Measurements from ENCODE around the gene TPCN2.

The TPCN2 gene

DNA sequence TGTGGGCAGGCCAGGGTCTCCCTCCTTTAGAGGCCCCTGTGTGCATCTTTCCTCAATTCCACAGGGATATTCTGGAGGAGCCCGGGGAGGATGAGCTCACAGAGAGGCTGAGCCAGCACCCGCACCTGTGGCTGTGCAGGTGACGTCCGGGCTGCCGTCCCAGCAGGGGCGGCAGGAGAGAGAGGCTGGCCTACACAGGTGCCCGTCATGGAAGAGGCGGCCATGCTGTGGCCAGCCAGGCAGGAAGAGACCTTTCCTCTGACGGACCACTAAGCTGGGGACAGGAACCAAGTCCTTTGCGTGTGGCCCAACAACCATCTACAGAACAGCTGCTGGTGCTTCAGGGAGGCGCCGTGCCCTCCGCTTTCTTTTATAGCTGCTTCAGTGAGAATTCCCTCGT, 39.1 kb downstream of the TPCN2 start:
- Histone ChIP-seq H2AFZ (ENCODE audit: low read depth, low read length) (no peak overlapping the region), H4K20me1 (ENCODE audit: insufficient read depth, low read length) (peaks cover 6% of the 10 kb centered on the region), H3K4me2 (ENCODE audit: insufficient read depth, low read length) (no peak overlapping the region), H3K4me3 (ENCODE audit: low read depth in 1 of 2, low read length in 2 of 2) (no peak overlapping the region), H3K79me2 (ENCODE audit: insufficient read depth, low read length) (no peaks in the 10 kb centered on the region), H3K27ac (ENCODE audit: low read length) (no peak overlapping the region), H3K9me3 (ENCODE audit: insufficient read depth, low read length, severe bottlenecking) (no peaks in the 10 kb centered on the region), H3K4me1 (ENCODE audit: insufficient read depth, low read length) (no peaks in the 10 kb centered on the region), H3K9ac (ENCODE audit: low read depth, low read length) (no peak overlapping the region), H3K36me3 (ENCODE audit: insufficient read depth, low read length) (peaks cover 33% of the 10 kb centered on the region), H3K27me3 (ENCODE audit: insufficient read depth, low read length, poor library complexity) (no peaks in the 10 kb centered on the region)
- TF ChIP-seq EZH2 (IDR thresholded peaks at IDR 0.05; ENCODE audit: borderline replicate concordance, low read depth, low read length, severe bottlenecking) = no peak
- TF ChIP-seq, protein P1, sequence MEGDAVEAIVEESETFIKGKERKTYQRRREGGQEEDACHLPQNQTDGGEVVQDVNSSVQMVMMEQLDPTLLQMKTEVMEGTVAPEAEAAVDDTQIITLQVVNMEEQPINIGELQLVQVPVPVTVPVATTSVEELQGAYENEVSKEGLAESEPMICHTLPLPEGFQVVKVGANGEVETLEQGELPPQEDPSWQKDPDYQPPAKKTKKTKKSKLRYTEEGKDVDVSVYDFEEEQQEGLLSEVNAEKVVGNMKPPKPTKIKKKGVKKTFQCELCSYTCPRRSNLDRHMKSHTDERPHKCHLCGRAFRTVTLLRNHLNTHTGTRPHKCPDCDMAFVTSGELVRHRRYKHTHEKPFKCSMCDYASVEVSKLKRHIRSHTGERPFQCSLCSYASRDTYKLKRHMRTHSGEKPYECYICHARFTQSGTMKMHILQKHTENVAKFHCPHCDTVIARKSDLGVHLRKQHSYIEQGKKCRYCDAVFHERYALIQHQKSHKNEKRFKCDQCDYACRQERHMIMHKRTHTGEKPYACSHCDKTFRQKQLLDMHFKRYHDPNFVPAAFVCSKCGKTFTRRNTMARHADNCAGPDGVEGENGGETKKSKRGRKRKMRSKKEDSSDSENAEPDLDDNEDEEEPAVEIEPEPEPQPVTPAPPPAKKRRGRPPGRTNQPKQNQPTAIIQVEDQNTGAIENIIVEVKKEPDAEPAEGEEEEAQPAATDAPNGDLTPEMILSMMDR (IDR thresholded peaks at IDR 0.05; ENCODE audit: borderline replicate concordance, extremely low read depth, low read length, poor library complexity, severe bottlenecking) = no peak
- DNase-seq = no peak
- no peak for ATAC-seq (ENCODE audit: insufficient read depth, low read depth)

DNA sequence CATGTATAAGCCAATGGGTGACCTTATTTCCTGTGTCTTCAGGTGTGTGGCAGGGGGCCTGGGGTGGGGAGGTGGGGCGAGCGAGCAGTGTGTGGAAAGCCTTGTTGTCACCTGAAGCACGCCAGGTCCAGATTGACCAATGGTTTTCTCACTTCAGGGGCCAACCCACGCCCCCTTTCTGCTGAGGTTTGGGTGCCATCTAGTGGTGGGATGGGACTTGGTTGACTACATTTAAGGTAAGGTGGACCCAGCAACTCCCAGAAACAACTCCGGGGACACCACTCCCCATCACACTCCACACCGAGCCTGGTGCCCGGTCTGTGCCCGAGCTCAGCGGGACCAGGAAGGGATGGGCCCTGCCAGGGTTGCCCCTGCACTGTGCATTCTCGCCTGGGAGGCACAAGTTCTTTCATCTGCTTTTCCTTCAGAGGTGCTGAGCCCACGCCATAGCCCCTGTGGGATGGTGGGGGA, 40.0 kb downstream of the TPCN2 start:
- DNase-seq = peak; percentile 58
- no peaks in the 10 kb centered on the region for H3K4me1 ChIP-seq (ENCODE audit: insufficient read depth, low read length)
- H3K4me2 ChIP-seq (ENCODE audit: insufficient read depth, low read length) = no peak overlapping the region
- H3K9me3 ChIP-seq (ENCODE audit: insufficient read depth, low read length, severe bottlenecking) = no peaks in the 10 kb centered on the region
- H3K27ac ChIP-seq (ENCODE audit: low read length) = no peak overlapping the region
- no peak overlapping the region for H3K9ac ChIP-seq (ENCODE audit: low read depth, low read length)
- ATAC-seq (ENCODE audit: insufficient read depth, low read depth) = peak; percentile 76
- H3K36me3 ChIP-seq (ENCODE audit: insufficient read depth, low read length) = peaks cover 29% of the 10 kb centered on the region
- peaks cover 3% of the 10 kb centered on the region; the same call in 1 of the 2 replicates for H4K20me1 ChIP-seq (ENCODE audit: insufficient read depth, low read length)
- H3K4me3 ChIP-seq (ENCODE audit: low read depth in 1 of 2, low read length in 2 of 2) = no peak overlapping the region
- H3K79me2 ChIP-seq (ENCODE audit: insufficient read depth, low read length) = no peaks in the 10 kb centered on the region
- no peak for TF ChIP-seq EZH2 (IDR thresholded peaks at IDR 0.05; ENCODE audit: borderline replicate concordance, low read depth, low read length, severe bottlenecking)
- TF ChIP-seq, protein P1 (IDR thresholded peaks at IDR 0.05; ENCODE audit: borderline replicate concordance, extremely low read depth, low read length, poor library complexity, severe bottlenecking) = peak; percentile 84
- H2AFZ ChIP-seq (ENCODE audit: low read depth, low read length) = no peak overlapping the region
- H3K27me3 ChIP-seq (ENCODE audit: insufficient read depth, low read length, poor library complexity) = no peaks in the 10 kb centered on the region

DNA sequence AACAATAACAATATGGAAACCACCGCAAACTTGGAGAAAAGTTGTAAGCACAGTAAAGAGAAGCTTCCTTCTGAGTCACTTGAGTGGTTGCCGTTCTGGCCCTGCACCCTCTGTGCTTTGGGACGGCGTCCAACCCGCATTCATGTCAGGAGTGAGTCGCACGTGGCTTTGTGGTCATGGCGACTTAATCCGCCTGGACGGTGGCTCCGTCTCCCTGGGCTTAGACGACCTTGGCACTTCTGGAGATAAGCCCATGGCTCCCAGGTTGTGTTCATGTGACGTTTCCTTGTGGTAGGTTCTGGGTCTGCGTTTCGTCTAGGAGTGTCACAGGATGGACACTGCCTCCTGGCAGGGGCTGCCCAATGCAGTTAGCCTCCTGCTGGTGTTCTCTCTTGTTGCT, 40.5 kb downstream of the TPCN2 start:
- TF ChIP-seq, protein P1 (IDR thresholded peaks at IDR 0.05; ENCODE audit: borderline replicate concordance, extremely low read depth, low read length, poor library complexity, severe bottlenecking) = no peak
- TF ChIP-seq EZH2 (IDR thresholded peaks at IDR 0.05; ENCODE audit: borderline replicate concordance, low read depth, low read length, severe bottlenecking) = no peak
- Histone ChIP-seq H3K4me1 (ENCODE audit: insufficient read depth, low read length) (no peaks in the 10 kb centered on the region), H3K27ac (ENCODE audit: low read length) (no peak overlapping the region), H3K9me3 (ENCODE audit: insufficient read depth, low read length, severe bottlenecking) (no peaks in the 10 kb centered on the region), H3K4me3 (ENCODE audit: low read depth in 1 of 2, low read length in 2 of 2) (no peak overlapping the region), H3K27me3 (ENCODE audit: insufficient read depth, low read length, poor library complexity) (no peaks in the 10 kb centered on the region), H4K20me1 (ENCODE audit: insufficient read depth, low read length) (peaks cover 3% of the 10 kb centered on the region; the same call in 1 of the 2 replicates), H3K79me2 (ENCODE audit: insufficient read depth, low read length) (no peaks in the 10 kb centered on the region), H3K9ac (ENCODE audit: low read depth, low read length) (no peak overlapping the region), H2AFZ (ENCODE audit: low read depth, low read length) (no peak overlapping the region), H3K36me3 (ENCODE audit: insufficient read depth, low read length) (peaks cover 29% of the 10 kb centered on the region), H3K4me2 (ENCODE audit: insufficient read depth, low read length) (no peak overlapping the region)
- no peak for DNase-seq
- ATAC-seq (ENCODE audit: insufficient read depth, low read depth) = no peak

Data from DND-41 (cell line).